Suprapubic skin (tissue), 4 donors: Measurements from ENCODE around the gene ZMAT1.

Experiments
- POLR2A ChIP-seq, 2 donors: fragments of 450-650 bp; IDR thresholded peaks; one replicate each; pipeline ENCODE4 v1.6.1; 2017; ENCODE audit warnings: antibody characterized with exemption in 2 of 2, mild to moderate bottlenecking in 2 of 2, moderate library complexity in 2 of 2
- POLR2AphosphoS5 ChIP-seq, 3 donors: sonication (generic); formaldehyde crosslinking; IDR thresholded peaks; one replicate each; pipeline ENCODE4 v1.6.1; 2017; ENCODE audit warnings: antibody characterized with exemption in 3 of 3

DNA sequence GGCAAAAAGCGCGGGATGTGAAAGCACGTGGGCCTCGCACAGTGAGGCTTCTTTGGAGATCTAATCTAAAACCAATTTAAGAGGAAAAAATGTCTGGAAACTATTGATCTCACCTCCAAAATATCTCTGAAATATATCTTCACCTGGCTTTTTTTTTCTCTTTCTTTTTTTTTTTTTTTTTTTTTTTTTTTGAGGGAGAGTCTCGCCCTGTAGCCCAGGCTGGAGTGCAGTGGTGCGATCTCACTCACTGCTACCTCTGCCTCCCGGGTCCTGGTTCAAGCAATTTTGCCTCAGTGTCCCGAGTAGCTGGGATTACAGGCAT is 383 bp upstream of the ZMAT1 start:
- TF ChIP-seq POLR2AphosphoS5 (IDR thresholded peaks at IDR 0.05) (no peak), POLR2A (IDR thresholded peaks at IDR 0.05) (no peak)
